GM19467 (cell line): ENCODE results near the gene CPNE5.
"Not testable (repeated sequence)": the region's sequence is repeated elsewhere in the genome, so short reads cannot be mapped to it uniquely, and the experiment has no call there.

ENCODE experiments used
- ATAC-seq: cut with Tn5 transposase; IDR thresholded peaks from one replicate; pipeline ENCODE4 v1.9.1; 2021; ENCODE audit warnings: mild to moderate bottlenecking, moderate library complexity; ENCODE audit not compliant: unreplicated experiment

Gene CPNE5

DNA sequence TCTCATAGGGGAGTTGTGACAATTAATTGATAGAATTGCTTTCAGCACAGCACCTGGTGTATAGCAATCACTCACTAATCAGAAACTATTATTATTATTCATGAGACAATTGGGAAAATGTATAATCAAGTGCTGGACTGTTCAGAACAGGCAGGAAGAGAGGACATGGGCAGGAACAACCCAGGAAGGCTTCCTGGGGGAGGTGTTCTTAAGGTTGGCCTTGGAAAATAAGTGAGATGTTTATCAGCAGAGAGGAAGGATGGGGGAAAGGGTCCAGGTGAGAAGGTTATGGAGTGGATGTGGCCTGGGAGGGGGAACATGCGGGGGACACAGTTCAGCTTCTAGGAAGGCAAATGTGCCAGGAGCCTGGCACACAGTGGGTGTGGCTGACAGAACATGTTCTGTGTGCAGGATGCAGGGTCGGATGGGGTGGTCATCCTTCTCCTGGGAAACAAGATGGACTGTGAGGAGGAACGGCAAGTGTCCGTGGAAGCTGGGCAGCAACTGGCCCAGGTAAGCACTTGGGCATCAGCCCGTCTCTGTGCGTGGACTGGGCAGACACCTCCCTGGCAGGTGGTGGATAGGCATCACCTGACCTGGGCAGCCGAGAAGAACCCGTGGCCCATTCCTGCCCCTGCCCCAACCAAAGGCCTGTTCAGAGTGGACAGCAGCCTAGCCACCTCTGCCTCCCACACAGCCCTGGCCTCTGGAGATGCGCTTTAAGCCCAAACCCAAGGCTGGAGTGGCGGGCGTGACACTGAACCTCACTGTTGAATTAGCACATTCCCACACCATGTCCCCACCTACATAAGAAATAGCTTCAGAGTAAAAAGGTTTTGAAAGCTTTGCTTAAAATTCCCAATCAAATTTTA lies 110.7 kb downstream of the CPNE5 start:
- no peak for ATAC-seq

GRCh38 chr6:36727505-36728021 lies 111.7 kb downstream of the CPNE5 start:
- no peak for ATAC-seq

- ATAC-seq: no peak
Observed at GRCh38 chr6:36725581-36725980, 113.7 kb downstream of the CPNE5 start.

GRCh38 chr6:36724514-36725390 lies 114.5 kb downstream of the CPNE5 start:
- no peak for ATAC-seq

- not testable (repeated sequence) for ATAC-seq
Observed at GRCh38 chr6:36723992-36724391, 115.3 kb downstream of the CPNE5 start.

DNA sequence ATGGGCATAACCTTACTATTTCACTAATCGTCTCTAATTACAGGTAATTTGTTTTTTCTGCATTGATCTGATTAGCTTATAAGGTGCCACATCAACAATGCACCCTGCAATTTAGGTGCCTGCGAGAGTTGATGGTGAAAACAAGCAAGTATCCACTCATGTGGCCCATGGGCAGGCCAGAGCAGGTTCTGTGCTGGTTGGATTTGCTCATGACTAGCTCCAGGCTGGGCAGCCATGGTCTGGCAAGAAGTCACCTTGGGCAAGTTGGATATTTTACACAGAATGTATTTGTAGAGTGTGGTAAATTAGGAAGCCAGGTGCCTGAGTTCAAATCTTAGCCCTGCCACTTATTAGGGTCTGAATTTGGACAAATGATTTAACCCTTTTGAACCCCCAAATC lies 116.4 kb downstream of the CPNE5 start:
- no peak for ATAC-seq

GRCh38 chr6:36722365-36722764 lies 116.9 kb downstream of the CPNE5 start:
- no peak for ATAC-seq

DNA sequence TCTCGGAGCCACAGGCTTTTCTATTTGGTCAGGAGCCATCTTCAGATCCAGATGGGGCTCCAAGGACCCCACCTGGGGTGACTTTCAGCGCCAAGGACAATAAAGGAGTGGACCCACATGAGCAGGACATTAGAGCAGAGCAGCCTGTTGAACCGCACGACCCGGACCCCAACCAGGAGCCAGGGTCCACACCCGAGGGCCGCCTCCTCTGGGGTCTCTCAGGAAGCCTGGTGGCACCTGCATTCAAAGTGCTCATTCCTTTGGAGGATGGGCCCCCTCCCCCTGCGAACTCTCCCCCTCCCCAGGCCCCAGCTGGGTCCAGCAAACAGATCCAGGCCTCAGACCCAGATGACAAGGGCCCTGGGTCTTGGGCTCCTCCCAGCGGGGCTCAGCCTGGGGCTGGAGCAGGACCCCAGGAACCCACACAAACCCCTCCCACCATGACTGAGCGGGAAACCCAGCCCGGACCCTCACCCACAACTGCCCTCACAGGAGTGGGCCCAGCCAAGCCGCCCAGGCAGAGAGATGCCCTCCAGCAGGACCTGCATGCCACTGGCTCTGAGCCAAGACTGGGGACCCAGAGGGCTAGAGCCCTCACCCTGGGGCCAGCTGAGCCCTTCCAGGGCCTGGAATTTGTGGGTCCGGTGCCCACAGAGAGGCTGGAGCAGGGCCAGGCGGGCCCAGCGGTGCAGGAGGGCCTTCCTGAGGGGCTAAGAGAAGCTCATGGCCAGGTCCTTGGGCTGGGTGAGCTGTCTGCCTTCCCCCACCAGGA lies 117.7 kb downstream of the CPNE5 start:
- no peak for ATAC-seq

- no peak for ATAC-seq
Observed at GRCh38 chr6:36720251-36721141, 118.7 kb downstream of the CPNE5 start.

- ATAC-seq: no peak
Observed at GRCh38 chr6:36719126-36719525, 120.1 kb downstream of the CPNE5 start.

- ATAC-seq: no peak
Observed at GRCh38 chr6:36718560-36718959, 120.7 kb downstream of the CPNE5 start.

GRCh38 chr6:36717871-36718540 lies 121.2 kb downstream of the CPNE5 start:
- no peak for ATAC-seq

DNA sequence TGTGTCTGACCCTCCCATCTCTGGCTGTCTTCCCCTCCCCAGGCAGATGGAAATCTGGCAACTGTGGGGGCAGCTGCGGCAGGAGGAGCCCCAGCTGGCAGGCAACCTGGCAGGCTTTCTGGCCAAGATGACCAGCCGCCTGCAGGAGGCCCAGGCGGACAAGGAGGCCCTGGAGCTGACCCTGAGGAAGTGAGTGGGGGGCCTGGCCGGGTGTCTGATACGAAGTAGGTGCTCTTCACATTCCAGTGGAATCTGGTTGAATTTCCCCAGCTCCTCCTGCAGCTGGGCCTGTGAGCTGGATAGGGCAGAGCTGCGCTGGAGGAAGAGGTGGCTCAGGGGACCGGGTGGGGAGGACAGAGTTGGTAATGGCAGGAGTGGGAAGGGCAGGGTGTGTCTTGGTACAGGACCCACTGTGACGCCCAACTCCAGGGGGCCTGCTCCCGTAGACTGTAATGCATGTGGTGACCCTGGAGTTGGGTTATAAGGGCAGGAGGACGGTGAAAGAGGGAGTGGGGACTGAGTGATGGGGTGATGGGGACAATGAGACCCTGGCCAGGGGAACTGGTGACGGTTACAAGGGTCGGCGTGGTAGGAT lies 121.9 kb downstream of the CPNE5 start:
- no peak for ATAC-seq

DNA sequence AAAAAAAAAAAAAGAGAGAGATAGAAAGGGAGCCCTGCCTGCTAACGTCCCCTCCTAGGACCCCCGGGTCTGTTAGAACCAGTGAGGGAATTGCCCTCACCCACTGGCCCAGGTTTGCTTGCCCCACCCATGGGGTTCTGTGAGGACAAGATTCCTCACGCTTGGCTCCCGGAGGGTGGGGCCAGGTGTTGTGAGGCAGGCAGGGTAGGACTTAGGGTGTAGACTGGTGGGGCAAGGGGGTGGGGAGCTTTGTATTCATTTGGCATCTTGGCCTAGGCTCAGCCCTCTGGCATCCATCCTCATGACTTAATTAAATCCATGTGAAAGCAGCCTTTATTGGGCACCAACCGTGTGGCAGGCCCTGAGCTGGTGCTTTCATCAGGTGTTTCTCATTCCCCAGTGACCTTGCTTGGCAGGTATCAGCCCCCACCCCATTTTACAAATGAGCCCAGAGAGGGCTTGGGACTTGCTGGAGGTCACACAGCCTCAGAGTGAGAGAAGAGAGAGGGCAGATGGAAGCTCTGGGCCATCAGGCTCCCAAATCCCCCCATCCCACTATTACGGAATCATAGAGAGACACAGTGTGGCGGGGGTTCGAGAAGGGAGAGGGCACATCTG lies 122.7 kb downstream of the CPNE5 start:
- no peak for ATAC-seq

DNA sequence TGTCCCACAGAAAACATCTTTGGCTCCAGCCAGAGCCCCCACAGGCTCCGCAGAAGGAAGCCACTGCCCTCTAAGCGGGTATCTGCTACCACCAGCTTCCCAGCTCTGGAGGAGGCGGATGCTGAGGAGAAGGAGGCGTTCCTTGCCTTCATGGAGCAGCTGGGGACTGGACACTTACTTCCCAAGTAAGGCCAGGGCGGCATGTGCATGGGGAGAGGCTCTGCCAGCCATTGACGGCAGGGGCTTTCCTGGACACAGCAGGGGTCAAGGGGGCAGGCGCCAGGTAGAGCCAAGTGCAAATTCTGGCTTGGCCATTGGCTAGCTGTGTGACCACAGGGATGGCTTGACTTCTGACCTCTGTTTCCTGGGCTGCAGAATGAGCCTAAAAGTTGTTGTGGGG lies 123.8 kb downstream of the CPNE5 start:
- ATAC-seq: no peak

DNA sequence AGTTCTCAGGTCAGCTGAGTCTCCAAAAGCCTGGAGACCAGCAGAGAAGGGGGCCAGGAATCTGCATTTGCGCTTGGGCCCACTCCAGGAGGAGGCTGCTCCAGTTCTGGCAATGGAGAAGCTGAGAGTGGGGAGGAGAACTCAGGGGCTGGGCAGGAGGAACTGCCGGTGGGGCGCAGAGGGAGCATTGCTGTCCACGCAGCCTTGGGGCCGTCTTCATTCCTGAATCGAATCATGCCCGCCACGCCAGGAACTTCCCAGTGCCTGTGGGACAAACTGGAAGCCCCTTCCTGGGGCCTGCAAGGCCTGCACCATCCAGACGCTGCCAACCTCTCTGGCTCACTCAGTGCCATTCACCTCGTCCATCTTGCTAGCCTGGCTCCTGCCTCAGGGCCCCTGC lies 124.7 kb downstream of the CPNE5 start:
- ATAC-seq: no peak

GRCh38 chr6:36713846-36714245 lies 125.4 kb downstream of the CPNE5 start:
- ATAC-seq: no peak

DNA sequence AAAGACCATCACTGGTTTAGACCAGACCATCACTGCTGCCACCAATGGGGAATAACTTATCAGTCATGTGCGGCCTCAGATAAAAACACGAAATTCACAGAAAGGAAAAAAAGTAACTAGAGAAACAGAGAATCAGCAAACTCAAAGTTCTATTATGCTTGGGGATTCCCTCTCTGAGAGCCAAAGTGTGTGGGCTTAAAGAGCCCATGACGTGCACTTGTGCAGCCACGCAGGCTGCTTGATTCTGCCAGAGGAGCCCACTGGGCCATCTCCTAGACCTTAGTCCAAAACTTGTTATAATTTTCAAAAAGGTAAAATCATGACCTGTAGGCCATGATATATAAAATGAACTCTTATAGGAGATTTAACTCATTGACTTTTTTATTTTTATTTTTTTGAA lies 126.4 kb downstream of the CPNE5 start:
- ATAC-seq: no peak

GRCh38 chr6:36706339-36706738 lies 132.9 kb downstream of the CPNE5 start:
- ATAC-seq: no peak
